ENCODE measurements around the gene WEE2.
"Not testable (repeated sequence)": the region's sequence is repeated elsewhere in the genome, so short reads cannot be mapped to it uniquely, and the experiment has no call there.

WEE2 gene

GRCh38 chr7:141715794-141716689 is 7.9 kb downstream of the WEE2 start:
- DNase-seq, result no peak

- no peak for DNase-seq
Observed at GRCh38 chr7:141717450-141717849, 9.3 kb downstream of the WEE2 start.

- DNase-seq, result no peak
Observed at GRCh38 chr7:141722529-141722928, 14.4 kb downstream of the WEE2 start.

GRCh38 chr7:141729020-141729419 is 20.9 kb downstream of the WEE2 start:
- no peak for DNase-seq

- no peak for DNase-seq
Observed at GRCh38 chr7:141731476-141732149, 23.5 kb downstream of the WEE2 start.

GRCh38 chr7:141737118-141737835 is 29.1 kb downstream of the WEE2 start:
- peak in 1 of 2 experiments; percentile 12 for DNase-seq

GRCh38 chr7:141737836-141738591 is 29.9 kb downstream of the WEE2 start, which contains the start of gene SSBP1:
SSBP1 (plus strand) TSS chr7:141738358; CDS start chr7:141739167, 809 bp downstream.
- peak; percentile 89 to 92 for DNase-seq

- no peak for DNase-seq
Observed at GRCh38 chr7:141738592-141739013, 30.4 kb downstream of the WEE2 start.

GRCh38 chr7:141739250-141739649 is 31.1 kb downstream of the WEE2 start:
- DNase-seq, result no peak

- DNase-seq, result no peak
Observed at GRCh38 chr7:141742229-141742628, 34.1 kb downstream of the WEE2 start.

GRCh38 chr7:141744131-141744530 is 36.0 kb downstream of the WEE2 start:
- no peak for DNase-seq

- no peak for DNase-seq
Observed at GRCh38 chr7:141748396-141748795, 40.2 kb downstream of the WEE2 start.

GRCh38 chr7:141751904-141752303 is 43.8 kb downstream of the WEE2 start:
- DNase-seq, result peak in 1 of 2 experiments; percentile 7

- no peak for DNase-seq
Observed at GRCh38 chr7:141752634-141753033, 44.5 kb downstream of the WEE2 start.

GRCh38 chr7:141754939-141755338 is 46.8 kb downstream of the WEE2 start:
- no peak for DNase-seq

- DNase-seq, result no peak
Observed at GRCh38 chr7:141763797-141764196, 55.6 kb downstream of the WEE2 start, which contains the start of gene TAS2R3. TAS2R3 (plus strand) TSS chr7:141764097; CDS start chr7:141764159, 62 bp downstream.

GRCh38 chr7:141770083-141770583 is 62.0 kb downstream of the WEE2 start:
- not testable (repeated sequence) for DNase-seq

GRCh38 chr7:141776374-141776773 is 68.2 kb downstream of the WEE2 start, which contains the start of gene TAS2R4:
TAS2R4 (plus strand) TSS chr7:141776674; CDS start chr7:141778489, 1,815 bp downstream.
- no peak for DNase-seq

All from activated CD4-positive, alpha-beta T cell treated with anti-CD3 and anti-CD28 coated beads, Interleukin-2, amount 50 U/mL, for 48 hours (primary cell).